Stimulated activated CD8-positive, alpha-beta memory T cell treated with anti-CD3 and anti-CD28 coated beads, Interleukin-7, amount 100 ng/mL, for 48 hours (primary cell): Measurements from ENCODE around the gene S100A7.
A peak's percentile ranks its signal among the peaks of the same experiment; 100 is the strongest.
"Not testable (repeated sequence)": the region's sequence is repeated elsewhere in the genome, so short reads cannot be mapped to it uniquely, and the experiment has no call there.

Experiments
- DNase-seq, 2 donors: peaks; one replicate each; pipeline ENCODE4 v3.0.0-alpha.2; 2020; ENCODE audit warnings: low read depth in 1 of 2; ENCODE audit errors: extremely low read depth in 1 of 2

S100A7 gene

DNA sequence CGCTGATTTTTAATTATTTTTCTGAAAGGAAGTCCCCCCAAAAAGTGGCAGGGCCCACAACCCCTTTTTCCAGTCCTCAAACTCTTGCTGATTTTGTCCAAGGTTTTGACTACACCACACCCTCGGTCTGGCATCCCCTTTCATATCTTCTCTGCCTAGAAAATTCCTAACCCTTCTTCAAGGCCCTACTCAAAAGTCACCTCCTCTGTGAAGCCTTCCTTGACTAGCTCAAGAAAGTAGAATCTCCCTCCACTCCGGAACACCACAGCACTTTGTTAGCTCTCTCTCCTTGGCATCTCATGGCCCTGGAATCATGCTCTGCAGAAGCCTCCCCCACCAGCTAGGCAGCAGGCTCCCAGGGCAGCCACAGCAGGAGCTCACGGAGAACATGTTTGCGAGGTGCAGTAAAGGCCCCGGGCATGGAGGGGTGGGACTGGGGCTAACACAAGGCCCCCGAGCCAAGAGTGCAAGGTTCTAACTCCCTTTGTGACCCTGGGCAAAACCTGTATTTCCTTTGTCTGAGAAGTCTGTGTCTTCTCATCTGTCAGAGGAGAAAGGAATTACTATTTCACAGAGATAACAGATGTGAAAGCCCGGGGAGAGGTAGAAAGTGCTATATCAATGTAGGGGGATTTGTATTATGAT is 17.7 kb upstream of the S100A7 start:
- DNase-seq: no peak

GRCh38 chr1:153476491-153477093 is 16.1 kb upstream of the S100A7 start:
- DNase-seq: no peak

- no peak for DNase-seq
Observed at GRCh38 chr1:153475282-153475681, 14.8 kb upstream of the S100A7 start.

DNA sequence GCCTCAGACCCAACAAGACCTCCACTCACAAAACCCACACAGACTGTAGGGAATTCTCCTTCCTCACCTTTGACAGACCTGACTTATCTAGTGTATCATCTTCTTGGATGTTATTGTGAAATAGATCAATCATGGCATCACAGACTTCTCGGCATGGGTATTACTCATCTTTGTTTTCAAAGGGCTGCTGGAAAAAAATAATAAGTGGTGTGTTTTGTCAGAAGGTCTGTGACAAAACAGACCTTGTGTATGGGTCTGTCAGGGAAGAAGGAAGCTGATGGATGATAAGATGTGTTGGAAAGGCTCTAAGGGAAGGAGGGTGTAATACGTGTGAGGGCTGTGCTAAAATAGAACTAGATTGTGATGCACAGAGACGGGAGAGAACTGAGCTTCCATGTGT is 13.9 kb upstream of the S100A7 start:
- DNase-seq: no peak

GRCh38 chr1:153470707-153471106 is 10.3 kb upstream of the S100A7 start:
- DNase-seq: no peak

DNA sequence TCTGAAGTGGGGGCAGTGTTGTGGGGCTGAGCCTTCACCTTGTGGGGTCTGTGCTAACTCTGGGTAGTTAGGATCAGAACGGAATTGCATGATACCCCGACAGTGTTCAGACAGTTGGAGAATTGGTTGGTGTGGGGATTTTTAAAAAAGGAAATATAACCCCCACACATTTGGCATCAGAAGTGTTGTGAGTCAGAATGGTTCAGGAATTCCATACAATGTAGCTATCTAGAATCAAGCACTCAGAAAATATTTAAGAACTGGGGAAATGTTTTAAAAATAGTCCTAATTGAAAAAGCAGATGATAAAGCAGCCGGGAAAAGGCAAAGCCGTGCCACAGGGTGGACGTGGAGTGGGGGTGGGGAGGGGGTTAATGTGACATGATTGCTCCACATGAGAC is 6.5 kb upstream of the S100A7 start:
- DNase-seq: no peak

- DNase-seq: peak; percentile 32 to 34
Observed at GRCh38 chr1:153465811-153466636, 5.6 kb upstream of the S100A7 start.

GRCh38 chr1:153462741-153463140 is 2.3 kb upstream of the S100A7 start:
- DNase-seq: not testable (repeated sequence)

GRCh38 chr1:153459655-153460054 is 796 bp downstream of the S100A7 start:
- DNase-seq: no peak

DNA sequence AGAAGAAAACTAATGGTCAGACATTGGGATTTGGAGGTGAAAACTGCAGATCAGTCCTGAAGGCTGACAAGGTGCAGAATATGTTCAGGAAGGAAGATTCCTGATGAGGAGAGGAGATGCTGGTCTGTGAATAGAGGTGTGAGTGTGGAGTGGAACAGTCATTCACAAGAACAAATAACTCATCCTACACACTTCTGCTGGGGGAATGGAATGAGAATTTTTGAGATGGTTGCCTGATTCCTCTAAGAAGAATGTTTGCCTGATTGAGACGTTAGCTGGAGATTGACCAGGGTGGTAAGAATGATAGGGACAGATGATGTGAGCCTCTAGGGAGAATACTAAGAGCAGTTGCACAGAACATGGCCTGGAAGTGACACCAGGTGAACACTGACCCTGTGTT is 4.1 kb downstream of the S100A7 start:
- DNase-seq: no peak

DNA sequence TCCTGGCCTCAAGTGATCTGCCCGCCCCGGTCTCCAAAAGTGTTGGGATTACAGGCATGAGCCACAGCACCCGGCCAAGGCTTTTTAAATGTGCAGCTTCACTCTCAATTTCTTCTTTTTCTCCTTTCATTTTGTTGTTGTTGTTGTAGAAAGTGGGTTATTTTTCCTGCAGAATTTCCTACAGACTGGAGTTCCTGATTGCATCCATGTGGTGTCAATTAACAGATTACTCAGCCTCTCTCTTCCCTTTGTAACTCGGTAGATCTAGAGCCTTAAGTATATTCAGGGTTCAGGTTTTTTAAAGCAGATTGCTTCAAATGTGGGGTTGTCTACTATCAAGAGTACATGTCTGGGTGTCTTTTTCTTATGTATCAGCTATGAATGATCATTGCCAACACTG is 11.6 kb downstream of the S100A7 start:
- not testable (repeated sequence) for DNase-seq

DNA sequence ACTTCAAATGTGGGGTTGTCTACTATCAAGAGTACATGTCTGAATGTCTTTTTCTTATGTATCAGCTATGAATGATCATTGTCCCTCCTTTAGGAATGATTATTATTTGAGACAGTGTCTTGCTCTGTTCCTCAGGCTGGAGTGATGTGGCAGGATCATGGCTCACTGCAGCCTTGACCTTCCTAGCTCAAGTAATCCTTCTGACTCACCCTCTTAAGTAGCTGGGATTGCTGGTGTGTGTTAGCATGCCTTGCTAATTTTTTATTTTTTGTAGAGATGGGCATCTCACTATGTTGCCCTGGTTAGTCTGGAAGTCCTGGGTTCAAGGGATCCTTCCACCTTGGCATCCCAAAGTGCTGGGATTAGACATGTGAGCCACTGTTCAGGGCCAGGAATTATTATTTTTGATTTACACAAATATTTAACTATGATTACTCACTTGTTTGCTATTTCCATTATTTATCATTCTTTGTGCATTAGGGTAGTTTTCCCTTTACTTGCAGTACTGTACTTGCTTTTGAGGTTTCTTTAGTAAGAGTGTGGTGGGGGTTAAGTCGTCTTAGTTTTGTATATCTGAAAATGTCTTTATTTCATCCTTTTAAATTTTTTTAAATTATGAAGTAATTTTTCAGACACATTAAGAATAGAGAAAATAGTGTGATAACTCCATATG is 12.8 kb downstream of the S100A7 start:
- DNase-seq: no peak

GRCh38 chr1:153444078-153444477 is 16.4 kb downstream of the S100A7 start:
- DNase-seq: no peak

DNA sequence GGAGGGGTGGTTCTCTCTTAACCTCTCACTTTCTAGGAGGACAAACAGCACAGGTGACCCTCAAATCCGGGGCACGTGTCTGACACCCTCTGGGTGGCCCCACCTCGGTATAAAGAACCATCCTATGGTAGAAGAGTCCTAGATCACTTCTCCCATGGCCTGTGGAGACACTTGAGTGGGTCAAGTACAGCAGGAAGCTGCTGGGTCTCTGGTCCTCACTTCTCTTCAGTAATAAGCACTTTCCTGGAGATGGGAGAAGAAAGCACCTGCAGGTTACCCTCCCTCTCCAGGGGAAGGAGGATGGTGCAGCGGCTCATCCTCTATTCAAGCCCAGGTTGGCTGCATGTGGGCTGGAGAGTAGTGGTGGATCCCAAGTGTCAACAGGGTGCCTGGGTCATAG is 17.0 kb downstream of the S100A7 start:
- DNase-seq: no peak

- no peak for DNase-seq
Observed at GRCh38 chr1:153441238-153441755, 19.2 kb downstream of the S100A7 start.

GRCh38 chr1:153439273-153439672 is 21.2 kb downstream of the S100A7 start:
- no peak for DNase-seq

- no peak for DNase-seq
Observed at GRCh38 chr1:153438599-153438998, 21.9 kb downstream of the S100A7 start.

DNA sequence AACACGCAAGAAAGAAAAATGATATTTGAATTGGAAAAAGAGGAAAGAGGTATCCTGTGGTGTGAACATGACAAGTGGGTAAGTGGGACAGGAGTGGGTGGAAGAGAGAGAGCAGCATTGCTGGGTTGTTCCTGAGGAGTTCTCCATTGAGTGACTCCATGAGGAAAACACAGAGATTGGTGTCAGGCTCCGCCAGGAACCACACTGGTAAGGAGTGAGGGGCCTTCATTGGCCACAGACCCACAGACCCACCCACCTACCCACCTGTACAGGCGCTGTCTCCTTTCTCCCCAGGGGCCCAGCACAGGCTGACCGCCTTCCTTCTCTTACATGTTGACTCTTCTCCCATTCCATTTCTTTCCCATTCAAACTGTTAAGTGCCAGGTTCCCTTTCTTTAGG is 23.2 kb downstream of the S100A7 start:
- DNase-seq: no peak

DNA sequence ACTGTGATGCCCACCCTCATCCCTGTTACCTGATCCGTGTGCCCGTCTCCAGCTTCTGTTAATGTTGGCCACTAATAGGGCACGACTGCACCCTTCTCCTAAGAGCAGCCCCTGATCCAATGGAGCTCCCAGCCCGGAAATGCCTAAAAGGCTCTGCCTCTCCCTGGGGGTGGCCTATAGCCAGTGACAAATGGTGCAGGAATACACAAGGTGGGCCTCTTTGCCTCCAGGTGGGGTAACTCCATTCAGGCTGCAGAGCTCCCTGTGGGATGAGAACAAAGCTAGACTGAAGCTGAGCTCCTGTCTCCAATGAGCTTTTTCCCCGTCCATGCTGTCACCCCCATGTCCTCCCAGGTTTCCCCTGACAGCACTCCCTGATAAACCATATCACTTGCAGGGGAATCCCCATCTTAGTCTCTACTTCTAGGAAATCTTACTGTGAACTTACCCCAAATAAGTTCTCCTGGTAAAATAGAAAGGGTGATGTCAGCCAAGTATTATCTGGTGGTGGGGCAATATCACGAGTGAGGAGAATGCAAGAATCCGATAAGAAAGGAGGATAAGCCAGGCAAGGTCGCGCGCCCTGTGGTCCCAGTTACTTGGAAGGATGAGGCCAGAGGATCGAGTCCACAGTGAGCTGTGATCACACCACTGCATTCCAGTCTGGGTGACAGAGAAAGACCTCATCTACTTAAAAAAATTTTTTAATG is 25.6 kb downstream of the S100A7 start:
- no peak for DNase-seq

GRCh38 chr1:153432874-153433681 is 27.4 kb downstream of the S100A7 start:
- no peak for DNase-seq
